Activated CD4-positive, alpha-beta T cell treated with anti-CD3 and anti-CD28 coated beads, Interleukin-2, amount 50 U/mL, for 16 hours (primary cell): ENCODE measurements around the gene ZNF729.
"Not testable (repeated sequence)": the region's sequence is repeated elsewhere in the genome, so short reads cannot be mapped to it uniquely, and the experiment has no call there.

Experiments used
- DNase-seq: peaks from one replicate; pipeline ENCODE4 v3.0.0-alpha.2; 2020

Gene ZNF729

GRCh38 chr19:22286151-22286810, at the start of gene ZNF729:
ZNF729 (plus strand) TSS chr19:22286441; CDS start chr19:22286526, 85 bp downstream.
- no peak for DNase-seq

GRCh38 chr19:22256856-22257255, 29.4 kb upstream of the ZNF729 start:
- DNase-seq = no peak

DNA sequence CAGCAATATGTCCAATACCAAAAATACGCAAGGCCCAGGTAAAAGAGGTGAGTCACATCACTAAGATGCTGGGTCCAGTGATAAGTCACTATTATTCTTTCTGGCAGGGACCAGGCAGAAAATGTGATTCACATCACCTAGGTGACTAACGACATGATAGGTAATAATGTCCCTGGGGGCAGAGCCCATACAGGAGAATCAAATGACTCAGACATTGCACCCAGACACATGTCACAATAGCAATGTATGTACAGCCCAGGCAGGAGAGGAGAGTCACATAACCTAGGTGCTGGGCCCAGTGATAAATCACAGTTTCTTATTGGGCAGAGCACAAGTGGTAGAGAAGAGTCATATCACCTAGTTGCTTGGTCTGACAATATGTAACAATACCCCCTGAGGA, 28.9 kb upstream of the ZNF729 start:
- DNase-seq = no peak

GRCh38 chr19:22257916-22258315, 28.3 kb upstream of the ZNF729 start:
- no peak for DNase-seq

DNA sequence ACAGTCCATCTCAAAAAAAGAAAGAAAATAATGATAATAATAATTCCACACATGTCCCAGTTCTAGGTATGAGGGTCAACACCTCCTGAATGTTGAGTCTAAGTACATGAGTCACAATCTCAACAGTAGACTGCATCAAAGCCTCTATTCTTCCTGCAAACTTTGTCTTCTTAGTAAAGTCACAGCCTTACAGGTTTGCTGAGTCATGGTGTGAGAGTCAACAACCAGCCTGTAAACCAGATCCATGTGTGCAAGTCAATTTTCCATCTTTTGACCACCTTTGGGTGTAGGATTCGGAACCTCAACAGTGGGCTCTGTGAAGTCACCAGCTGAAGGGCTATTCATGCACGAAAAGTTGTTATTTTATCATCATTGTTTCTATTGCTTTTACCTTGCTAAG, 25.7 kb upstream of the ZNF729 start:
- no peak for DNase-seq

DNA sequence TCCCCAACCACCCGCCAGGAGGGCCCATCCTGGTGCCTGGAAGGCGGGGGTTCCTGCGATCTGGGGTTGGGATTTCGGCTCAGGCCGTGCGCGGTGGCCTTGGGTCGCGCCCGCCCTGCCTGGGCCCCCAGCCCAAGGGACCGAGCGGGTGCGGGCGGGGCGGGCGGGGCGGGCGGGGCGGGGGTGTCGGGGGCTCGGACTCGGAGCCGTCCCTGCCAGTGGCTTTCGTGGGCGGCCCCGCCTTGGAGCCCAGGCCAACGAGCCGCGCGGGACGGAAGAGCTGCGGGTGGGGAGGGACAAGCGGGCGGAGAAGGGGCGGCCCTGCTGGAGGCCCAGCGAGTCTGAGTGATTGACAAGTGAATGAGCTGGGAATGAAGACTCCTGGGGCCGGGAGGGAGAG, 24.6 kb upstream of the ZNF729 start:
- DNase-seq = no peak

- no peak for DNase-seq
Measured at GRCh38 chr19:22263121-22263520, 23.1 kb upstream of the ZNF729 start.

GRCh38 chr19:22321554-22321953, 35.3 kb downstream of the ZNF729 start:
- DNase-seq = not testable (repeated sequence)

GRCh38 chr19:22326219-22326618, 40.0 kb downstream of the ZNF729 start:
- no peak for DNase-seq

DNA sequence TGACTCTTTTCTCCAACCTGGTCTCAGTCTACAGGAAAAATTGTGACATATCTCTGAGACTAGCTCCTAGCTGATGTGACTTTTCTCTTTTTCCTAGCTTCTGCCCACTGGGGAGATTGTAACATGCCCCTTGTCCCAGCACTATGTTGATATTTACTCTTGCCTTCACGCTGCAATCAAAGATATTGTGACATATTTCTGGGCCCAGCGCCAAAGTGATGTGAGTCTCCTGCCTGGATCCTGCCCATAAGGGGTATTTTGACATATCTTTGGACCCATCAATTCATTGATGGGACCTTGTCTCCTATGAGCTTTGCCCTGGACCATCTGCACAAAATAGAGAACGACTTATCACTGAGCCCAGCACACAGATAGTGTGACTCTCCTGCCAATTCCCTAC, 41.1 kb downstream of the ZNF729 start:
- no peak for DNase-seq

DNA sequence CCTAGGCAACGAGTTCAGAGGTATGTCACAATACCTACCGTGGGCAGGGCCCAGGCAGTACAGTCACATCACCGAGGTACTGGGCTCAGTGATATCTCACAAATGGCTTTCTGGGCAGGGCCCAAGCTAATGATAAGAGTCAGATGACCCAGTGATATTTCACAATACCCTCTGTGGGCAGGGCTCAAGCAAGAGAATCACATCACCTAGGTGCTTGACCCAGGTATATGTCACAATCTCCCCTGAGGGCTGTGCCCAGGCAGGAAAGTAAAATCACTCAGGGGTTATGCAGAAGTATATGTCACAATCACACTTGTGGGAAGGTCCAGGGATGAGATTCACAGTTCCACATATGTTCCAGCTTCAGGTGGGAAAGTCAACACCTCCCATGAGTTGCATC, 45.3 kb downstream of the ZNF729 start:
- no peak for DNase-seq

- DNase-seq = no peak
Measured at GRCh38 chr19:22332924-22333323, 46.7 kb downstream of the ZNF729 start.

GRCh38 chr19:22335716-22336115, 49.5 kb downstream of the ZNF729 start:
- no peak for DNase-seq

DNA sequence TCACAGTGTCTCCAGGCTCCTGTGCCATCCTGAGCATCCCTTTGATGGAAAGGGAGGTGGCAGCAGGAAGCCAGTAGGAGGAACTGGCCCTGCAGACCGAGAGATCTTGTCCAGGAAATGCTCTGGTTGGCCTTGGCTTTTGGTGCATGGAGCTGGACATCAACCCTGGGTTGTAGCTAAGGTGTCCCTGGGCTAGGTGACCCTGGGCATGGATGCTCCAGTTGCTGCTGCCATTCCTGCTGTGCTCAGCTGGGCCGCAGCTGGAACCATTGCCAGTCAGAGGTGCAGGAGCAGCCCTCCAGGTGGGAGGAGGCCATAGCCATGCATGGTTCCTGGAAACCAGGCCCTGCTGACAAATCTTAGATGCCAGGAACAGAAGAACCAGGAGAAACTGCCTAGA, 68.4 kb downstream of the ZNF729 start:
- no peak for DNase-seq
